HepG2 (cell line): ENCODE measurements around the gene TCEANC2. TPM values are rescaled to one million over a fixed set of nuclear protein-coding genes. Genes with fewer than 3 reads are reported as not detected.
"Not testable (repeated sequence)": the region's sequence is repeated elsewhere in the genome, so short reads cannot be mapped to it uniquely, and the experiment has no call there.

Source experiments
- ATAC-seq: fragments of 200-7000 bp; cut with Tn5 transposase; 3 replicates; pipeline ENCODE4 v1.9.1; 2020; ENCODE audit warnings: mild to moderate bottlenecking, moderate library complexity
- BruUV-seq: library from RNA; stranded (reverse); fragments of 400-500 nt; replicated peaks from 2 replicates; lab custom pipeline; 2021; lab: Mats Ljungman, UMichigan
- CTCF ChIA-PET: fragments of 300-600 bp; formaldehyde crosslinking; extraction: SDS; loops from one replicate; lab custom pipeline; 2021; ENCODE audit warnings: low total read pairs, inconsistent platforms, low intra/inter-chr PET ratio; lab: Yijun Ruan, JAX
- POLR2A ChIA-PET: fragments of 350-600 bp; sonication (Branson Sonifier 250); formaldehyde crosslinking; loops from one replicate; lab custom pipeline; 2020; ENCODE audit warnings: antibody characterized with exemption, inconsistent platforms; lab: Yijun Ruan, JAX
- DNase-seq: peaks from one replicate; pipeline ENCODE4 v3.0.0-alpha.2; 2015; ENCODE audit warnings: low spot score
- FAIRE-seq: peaks from 3 replicates; lab custom pipeline; 2011; peaks lifted over from hg19 to GRCh38; lab: Jason Lieb, UNC
- H2AFZ ChIP-seq: one replicate; pipeline ENCODE4 v1.6.1; 2011; ENCODE audit warnings: low read length, inconsistent platforms
- H3K27ac ChIP-seq: fragments of 300-600 bp; 3 replicates; pipeline ENCODE4 v1.8.0; 2011; ENCODE audit warnings: mixed run types, mild to moderate bottlenecking, mixed read lengths, low read length, inconsistent platforms; ENCODE audit not compliant: insufficient read depth; ENCODE audit errors: extremely low read length
- H3K27me3 ChIP-seq, 2 experiments: fragments of 200-600 bp in 1 of 2; 2 replicates in 1 of 2; 3 replicates in 1 of 2; pipeline versions ENCODE4 v1.6.0 to v1.8.0; 2011; ENCODE audit warnings: low read length in 2 of 2, mild to moderate bottlenecking in 2 of 2, moderate library complexity in 2 of 2, inconsistent platforms in 1 of 2; ENCODE audit not compliant: insufficient read depth in 2 of 2, control insufficient read depth in 1 of 2
- H3K36me3 ChIP-seq, 2 experiments: fragments of 200-600 bp in 1 of 2; replicated peaks in 1 of 2; 2 replicates in 1 of 2; 3 replicates in 1 of 2; pipeline versions ENCODE4 v1.5.1 to v1.8.0; 2011; ENCODE audit warnings: low read length in 2 of 2, inconsistent platforms in 1 of 2; ENCODE audit not compliant: insufficient read depth in 2 of 2, control insufficient read depth in 1 of 2
- H3K4me1 ChIP-seq: 2 replicates; pipeline ENCODE4 v1.5.1; 2012; ENCODE audit warnings: low read length, inconsistent platforms; ENCODE audit not compliant: insufficient read depth
- H3K4me2 ChIP-seq: 2 replicates; pipeline ENCODE4 v1.6.0; 2011; ENCODE audit warnings: low read depth, low read length, inconsistent platforms
- H3K4me3 ChIP-seq, 3 experiments: fragments of 200-600 bp in 1 of 3; sonication (generic), shearing (Covaris generic) in 1 of 3; replicated peaks in 1 of 3; 2 replicates each; pipeline ENCODE4 v1.5.1; 2011 to 2016; ENCODE audit warnings: low read length in 3 of 3, inconsistent platforms in 2 of 3, low read depth in 2 of 3, mild to moderate bottlenecking in 2 of 3, control low read depth in 1 of 3, mixed read lengths in 1 of 3; ENCODE audit not compliant: insufficient read depth in 1 of 3
- H3K79me2 ChIP-seq: one replicate; pipeline ENCODE4 v1.6.1; 2011; ENCODE audit warnings: low read length, inconsistent platforms; ENCODE audit not compliant: insufficient read depth
- H3K9ac ChIP-seq: 2 replicates; pipeline ENCODE4 v1.6.0; 2011; ENCODE audit warnings: mild to moderate bottlenecking, low read depth, low read length, inconsistent platforms; ENCODE audit not compliant: insufficient read depth
- H3K9me3 ChIP-seq: 2 replicates; pipeline ENCODE4 v1.5.1; 2012; ENCODE audit warnings: mild to moderate bottlenecking, low read length
- H4K20me1 ChIP-seq: 2 replicates; pipeline ENCODE4 v1.6.0; 2011; ENCODE audit warnings: inconsistent platforms, mild to moderate bottlenecking, low read length, moderate library complexity; ENCODE audit not compliant: insufficient read depth
- CBX2 ChIP-seq, 2 experiments: fragments of 200-600 bp in 1 of 2; sonication (generic); formaldehyde crosslinking in 1 of 2; IDR thresholded peaks; 2 replicates each; pipeline versions ENCODE4 v1.7.0 to v1.8.1; 2018 to 2022; ENCODE audit warnings: low read depth in 2 of 2, low read length in 1 of 2, mild to moderate bottlenecking in 1 of 2, missing genetic modification reagents in 1 of 2
- LCORL ChIP-seq, 2 experiments: fragments of 450-650 bp in 1 of 2; sonication (generic) in 1 of 2; formaldehyde crosslinking in 1 of 2; IDR thresholded peaks; 2 replicates each; pipeline versions ENCODE4 v1.5.0 to v1.6.1; 2017 to 2020; ENCODE audit warnings: antibody characterized with exemption in 1 of 2, missing genetic modification reagents in 1 of 2
- MZF1 ChIP-seq: sonication (generic); formaldehyde crosslinking; IDR thresholded peaks from 2 replicates; pipeline ENCODE4 v1.8.1; 2023; ENCODE audit warnings: mild to moderate bottlenecking, missing genetic modification reagents, borderline replicate concordance
- NFYB ChIP-seq: sonication (generic); formaldehyde crosslinking; IDR thresholded peaks from 2 replicates; pipeline ENCODE4 v1.4.0; 2020; ENCODE audit warnings: missing genetic modification reagents
- NFYC ChIP-seq: IDR thresholded peaks from 2 replicates; pipeline ENCODE4 v1.6.1; 2016; ENCODE audit warnings: missing genetic modification reagents, missing compliant biosample characterization
- RBAK ChIP-seq: sonication (generic); formaldehyde crosslinking; IDR thresholded peaks from 2 replicates; pipeline ENCODE4 v1.5.1; 2020; ENCODE audit warnings: mild to moderate bottlenecking, missing genetic modification reagents
- SALL1 ChIP-seq: sonication (generic); formaldehyde crosslinking; IDR thresholded peaks from 2 replicates; pipeline ENCODE4 v1.8.0; 2022; ENCODE audit warnings: mild to moderate bottlenecking, missing genetic modification reagents
- ZMAT3 ChIP-seq: sonication (generic); formaldehyde crosslinking; conservative IDR thresholded peaks from 2 replicates; pipeline ENCODE4 v1.7.0; 2021; ENCODE audit warnings: missing genetic modification reagents
- ZNF136 ChIP-seq: sonication (generic); formaldehyde crosslinking; IDR thresholded peaks from 2 replicates; pipeline ENCODE4 v1.8.1; 2022; ENCODE audit warnings: low read depth, mild to moderate bottlenecking, moderate library complexity, missing genetic modification reagents
- ZNF292 ChIP-seq: sonication (generic); formaldehyde crosslinking; IDR thresholded peaks from 2 replicates; pipeline ENCODE4 v1.8.1; 2022; ENCODE audit warnings: mild to moderate bottlenecking, low read depth, missing genetic modification reagents, borderline replicate concordance
- WGBS: methylation state at CpG from one replicate; pipeline ENCODE4 v1.1.6; 2017; ENCODE audit warnings: low lambda C conversion rate; 5-methylcytosine and 5-hydroxymethylcytosine counted together
- in situ Hi-C: cut with HindIII; loops from 2 replicates; pipeline ENCODE4 v1.10.0; 2017; ENCODE audit warnings: low pct_unique_long_range_greater_than_20kb; ENCODE audit not compliant: extremely low pct_ligation_motif_present
- intact Hi-C: fragments of 100-400 bp; cut with micrococcal nuclease; formaldehyde crosslinking; loops from one replicate; pipeline ENCODE4 v1.10.0; 2022; ENCODE audit not compliant: unreplicated experiment
- polyA plus RNA-seq, 8 experiments: library from polyadenylated mRNA; depleted of rRNA in 3 of 8; stranded (reverse) in 7 of 8; unstranded in 1 of 8; fragments of >200 nt; fragmentation: Illumina TruSeq in 4 of 8; extraction: Trizol in 4 of 8; gene quantifications; 2 replicates each; pipeline versions ENCODE4 v1.2.1 to v1.2.3, GENCODE V29; 2011 to 2016; ENCODE audit warnings: low read depth in 4 of 8, missing spikeins in 1 of 8, mixed read lengths in 1 of 8; ENCODE audit not compliant: insufficient read depth in 1 of 8
- total RNA-seq, 5 experiments: library from RNA; depleted of rRNA; stranded (reverse); fragments of >200 nt; fragmentation: Illumina TruSeq; extraction: Trizol; gene quantifications; 2 replicates each; pipeline ENCODE4 v1.2.3, GENCODE V29; 2016; ENCODE audit warnings: low read depth in 1 of 5
- TF ChIP-seq, protein P1 (sequence below): sonication (generic); formaldehyde crosslinking; IDR thresholded peaks from 2 replicates; pipeline ENCODE4 v1.4.0; 2020; ENCODE audit warnings: missing genetic modification reagents, borderline replicate concordance
- TF ChIP-seq, protein P2 (sequence below): sonication (generic); formaldehyde crosslinking; conservative IDR thresholded peaks from 2 replicates; pipeline ENCODE4 v1.5.0; 2020; ENCODE audit warnings: missing genetic modification reagents
- TF ChIP-seq, protein P3 (sequence below): sonication (generic); formaldehyde crosslinking; IDR thresholded peaks from 2 replicates; pipeline ENCODE4 v1.8.1; 2022; ENCODE audit warnings: mild to moderate bottlenecking, missing genetic modification reagents

The TCEANC2 gene
- total and polyA plus RNA-seq, 2 of the 13 experiments (the other 11 are each of a cell fraction or from before 2014, with no cell fraction given), result 3.8 to 5.0 TPM

DNA sequence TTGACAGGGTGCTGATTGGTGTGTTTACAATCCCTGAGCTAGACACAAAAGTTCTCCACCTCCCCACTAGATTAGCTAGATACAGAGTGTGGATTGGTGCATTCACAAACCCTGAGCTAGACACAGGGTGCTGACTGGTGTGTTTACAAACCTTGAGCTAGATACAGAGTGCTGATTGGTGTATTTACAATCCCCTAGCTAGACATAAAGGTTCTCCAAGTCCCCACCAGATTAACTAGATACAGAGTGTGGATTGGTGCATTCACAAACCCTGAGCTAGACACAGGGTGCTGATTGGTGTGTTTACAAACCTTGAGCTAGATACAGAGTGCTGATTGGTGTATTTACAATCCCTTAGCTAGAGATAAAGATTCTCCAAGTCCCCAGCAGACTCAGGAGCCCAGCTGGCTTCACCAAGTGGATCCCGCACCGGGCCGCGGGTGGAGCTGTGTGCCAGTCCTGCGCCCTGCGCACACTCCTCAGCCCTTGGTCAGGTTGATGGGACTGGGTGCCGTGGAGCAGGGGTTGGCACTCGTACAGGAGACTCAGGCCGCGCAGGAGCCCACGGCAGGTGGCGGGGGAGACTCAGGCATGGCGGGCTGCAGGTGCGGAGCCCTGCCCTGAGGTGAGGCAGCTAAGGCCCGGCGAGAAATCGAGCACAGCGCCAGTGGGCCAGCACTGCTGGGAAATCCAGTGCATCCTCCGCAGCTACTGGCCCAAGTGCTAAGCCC is 49.5 kb upstream of the TCEANC2 start:
- CTCF ChIA-PET, FAIRE-seq: not testable (repeated sequence)

DNA sequence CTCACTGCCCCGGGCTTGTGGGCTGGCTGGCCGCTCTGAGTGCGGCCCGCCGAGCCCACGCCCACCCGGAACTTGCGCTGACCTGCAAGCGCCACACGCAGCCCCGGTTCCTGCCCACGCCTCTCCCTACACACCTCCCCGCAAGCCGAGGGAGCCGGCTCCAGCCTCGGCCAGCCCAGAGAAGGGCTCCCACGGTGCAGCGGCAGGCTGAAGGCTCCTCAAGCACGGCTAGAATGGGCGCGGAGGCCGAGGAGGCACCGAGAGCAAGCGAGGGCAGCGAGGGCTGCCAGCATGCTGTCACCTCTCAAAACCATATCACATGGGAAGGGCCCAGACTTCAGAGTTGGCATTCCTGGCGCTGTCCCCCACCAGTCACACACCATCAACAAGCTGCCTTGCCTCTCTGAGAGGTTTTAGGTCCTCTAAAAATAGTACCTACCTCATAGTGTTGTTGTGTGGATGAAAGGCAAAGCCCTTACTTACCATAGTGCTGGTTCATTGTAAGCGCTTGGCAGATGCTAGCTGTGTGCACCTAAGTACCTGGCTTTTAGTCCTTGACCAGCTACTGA is 48.8 kb upstream of the TCEANC2 start:
- FAIRE-seq (no peak), DNase-seq (no peak), ATAC-seq (no peak)
- no TSS peak for BruUV-seq
- Histone ChIP-seq H3K79me2 (no peaks in the 10 kb centered on the region), H3K9ac (no peak overlapping the region), H3K9me3 (no peaks in the 10 kb centered on the region), H3K27me3 (no peaks in the 10 kb centered on the region), H4K20me1 (no peaks in the 10 kb centered on the region), H3K4me2 (no peak overlapping the region), H3K4me3 (no peak overlapping the region), H3K27ac (no peak overlapping the region), H2AFZ (no peak overlapping the region), H3K4me1 (peaks cover 26% of the 10 kb centered on the region), H3K36me3 (no peaks in the 10 kb centered on the region)
- intact Hi-C loops (no loop called here), in situ Hi-C loops (no loop called here)
- ChIA-PET CTCF (no interaction called here), POLR2A (no interaction called here)
- WGBS, result 95% methylated on average over 11 of the region's 27 CpGs
- TF ChIP-seq SALL1 (CRISPR knock-in tag) (no peak), MZF1 (no peak), CBX2 (IDR thresholded peaks at IDR 0.05; ENCODE audit: low read depth, low read length) (no peak), CBX2 (CRISPR knock-in tag; IDR thresholded peaks at IDR 0.05; ENCODE audit: low read depth) (no peak), ZMAT3 (CRISPR knock-in tag) (no peak), ZNF292 (no peak), LCORL (IDR thresholded peaks at IDR 0.05) (no peak), LCORL (CRISPR knock-in tag; IDR thresholded peaks at IDR 0.05) (no peak), ZNF136 (CRISPR knock-in tag) (no peak), RBAK (CRISPR knock-in tag) (no peak)
- TF ChIP-seq, protein P1, sequence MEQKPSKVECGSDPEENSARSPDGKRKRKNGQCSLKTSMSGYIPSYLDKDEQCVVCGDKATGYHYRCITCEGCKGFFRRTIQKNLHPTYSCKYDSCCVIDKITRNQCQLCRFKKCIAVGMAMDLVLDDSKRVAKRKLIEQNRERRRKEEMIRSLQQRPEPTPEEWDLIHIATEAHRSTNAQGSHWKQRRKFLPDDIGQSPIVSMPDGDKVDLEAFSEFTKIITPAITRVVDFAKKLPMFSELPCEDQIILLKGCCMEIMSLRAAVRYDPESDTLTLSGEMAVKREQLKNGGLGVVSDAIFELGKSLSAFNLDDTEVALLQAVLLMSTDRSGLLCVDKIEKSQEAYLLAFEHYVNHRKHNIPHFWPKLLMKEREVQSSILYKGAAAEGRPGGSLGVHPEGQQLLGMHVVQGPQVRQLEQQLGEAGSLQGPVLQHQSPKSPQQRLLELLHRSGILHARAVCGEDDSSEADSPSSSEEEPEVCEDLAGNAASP (CRISPR knock-in tag), result no peak
- TF ChIP-seq, protein P2, sequence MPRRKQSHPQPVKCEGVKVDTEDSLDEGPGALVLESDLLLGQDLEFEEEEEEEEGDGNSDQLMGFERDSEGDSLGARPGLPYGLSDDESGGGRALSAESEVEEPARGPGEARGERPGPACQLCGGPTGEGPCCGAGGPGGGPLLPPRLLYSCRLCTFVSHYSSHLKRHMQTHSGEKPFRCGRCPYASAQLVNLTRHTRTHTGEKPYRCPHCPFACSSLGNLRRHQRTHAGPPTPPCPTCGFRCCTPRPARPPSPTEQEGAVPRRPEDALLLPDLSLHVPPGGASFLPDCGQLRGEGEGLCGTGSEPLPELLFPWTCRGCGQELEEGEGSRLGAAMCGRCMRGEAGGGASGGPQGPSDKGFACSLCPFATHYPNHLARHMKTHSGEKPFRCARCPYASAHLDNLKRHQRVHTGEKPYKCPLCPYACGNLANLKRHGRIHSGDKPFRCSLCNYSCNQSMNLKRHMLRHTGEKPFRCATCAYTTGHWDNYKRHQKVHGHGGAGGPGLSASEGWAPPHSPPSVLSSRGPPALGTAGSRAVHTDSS (CRISPR knock-in tag), result no peak
- TF ChIP-seq, protein P3, sequence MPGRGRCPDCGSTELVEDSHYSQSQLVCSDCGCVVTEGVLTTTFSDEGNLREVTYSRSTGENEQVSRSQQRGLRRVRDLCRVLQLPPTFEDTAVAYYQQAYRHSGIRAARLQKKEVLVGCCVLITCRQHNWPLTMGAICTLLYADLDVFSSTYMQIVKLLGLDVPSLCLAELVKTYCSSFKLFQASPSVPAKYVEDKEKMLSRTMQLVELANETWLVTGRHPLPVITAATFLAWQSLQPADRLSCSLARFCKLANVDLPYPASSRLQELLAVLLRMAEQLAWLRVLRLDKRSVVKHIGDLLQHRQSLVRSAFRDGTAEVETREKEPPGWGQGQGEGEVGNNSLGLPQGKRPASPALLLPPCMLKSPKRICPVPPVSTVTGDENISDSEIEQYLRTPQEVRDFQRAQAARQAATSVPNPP, result no peak

More for the DNA sequence above, 49.5 kb upstream of the TCEANC2 start:
- H3K36me3 ChIP-seq, H3K9ac ChIP-seq, H3K27me3 ChIP-seq, in situ Hi-C loops, H2AFZ ChIP-seq, BruUV-seq, H3K4me3 ChIP-seq, intact Hi-C loops, ATAC-seq, DNase-seq, H3K79me2 ChIP-seq, H3K27ac ChIP-seq, H3K4me2 ChIP-seq, H4K20me1 ChIP-seq, H3K9me3 ChIP-seq: not testable (repeated sequence)
- H3K4me1 ChIP-seq, result peaks cover 26% of the 10 kb centered on the region
- POLR2A ChIA-PET, result interaction anchor here (1.2 to 1.7 kb wide), 2 partner anchors 12 to 58 kb away, joined by 3 to 4 read pairs; partner anchors contain the start of gene IFT25
- 87% methylated on average over 9 of the region's 19 CpGs for WGBS
- TF ChIP-seq NFYB (CRISPR knock-in tag) (peak; percentile 59), NFYC (CRISPR knock-in tag) (peak; percentile 52)
